Esophagus muscularis mucosa (tissue), 3 donors: Measurements from ENCODE around the gene KIF16B.

ENCODE experiments used
- CTCF ChIP-seq, 3 experiments: fragments of 200-600 bp in 2 of 3; fragments of 450-650 bp in 1 of 3; sonication (generic) in 2 of 3; IDR thresholded peaks; one replicate each; pipeline ENCODE4 v1.5.1; 2017 to 2019; ENCODE audit warnings: antibody characterized with exemption in 3 of 3, mild to moderate bottlenecking in 2 of 3, moderate library complexity in 1 of 3
- EP300 ChIP-seq: sonication (generic); formaldehyde crosslinking; IDR thresholded peaks from one replicate; pipeline ENCODE4 v1.6.1; 2017; ENCODE audit warnings: antibody characterized with exemption

- TF ChIP-seq CTCF (IDR thresholded peaks at IDR 0.05) (no peak), EP300 (no peak)
These were observed 129.0 kb downstream of the KIF16B start for GRCh38 chr20:16444057-16444777.
